Choroid plexus epithelial cell (primary cell): ENCODE data around the gene KIF3B.

Experiments
- DNase-seq: peaks from one replicate; pipeline ENCODE4 v3.0.0-alpha.2; 2010; ENCODE audit warnings: low read depth
- H3K4me3 ChIP-seq: 2 replicates; pipeline ENCODE4 v1.5.1; 2011; ENCODE audit warnings: low read depth, mild to moderate bottlenecking, control low read depth, low read length, moderate library complexity
- TF ChIP-seq, protein P1 (sequence below): conservative IDR thresholded peaks from 2 replicates; pipeline ENCODE4 v1.5.1; 2011; ENCODE audit warnings: low read depth, mild to moderate bottlenecking, control low read depth, inconsistent platforms, low read length, moderate library complexity

The KIF3B gene

DNA sequence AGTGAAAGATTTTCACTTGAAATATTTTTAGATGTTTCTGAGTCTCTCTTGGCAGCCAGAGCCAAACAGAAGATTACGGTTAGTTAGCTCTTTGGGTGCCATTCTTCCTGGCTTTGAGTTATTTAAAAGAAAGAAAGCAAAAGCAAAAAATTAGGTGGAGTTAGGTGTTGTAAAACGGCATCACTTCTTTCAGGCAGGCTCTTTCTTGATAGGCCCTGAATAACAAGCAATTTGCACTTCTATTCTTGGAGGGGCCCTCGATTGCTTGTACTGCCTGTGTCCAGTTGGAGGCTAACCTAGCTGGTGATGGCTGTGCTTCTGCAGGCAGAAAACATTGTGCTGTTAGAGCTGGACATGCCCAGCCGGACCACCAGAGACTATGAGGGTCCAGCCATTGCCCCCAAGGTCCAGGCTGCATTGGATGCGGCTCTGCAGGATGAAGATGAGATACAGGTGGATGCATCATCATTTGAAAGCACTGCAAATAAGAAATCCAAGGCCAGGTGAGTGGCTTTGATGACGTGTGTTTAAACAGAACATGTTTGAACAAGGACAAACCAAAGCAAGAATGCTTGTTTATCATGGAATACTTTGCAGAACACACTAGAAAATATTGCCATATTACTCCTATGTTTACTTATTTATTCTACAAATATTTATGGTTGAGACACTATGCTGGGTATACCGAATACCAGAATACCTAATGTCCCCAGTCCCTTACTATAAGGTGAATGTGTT is 52.5 kb downstream of the KIF3B start:
- H3K4me3 ChIP-seq, result no peak overlapping the region
- no peak for DNase-seq
- TF ChIP-seq, protein P1, sequence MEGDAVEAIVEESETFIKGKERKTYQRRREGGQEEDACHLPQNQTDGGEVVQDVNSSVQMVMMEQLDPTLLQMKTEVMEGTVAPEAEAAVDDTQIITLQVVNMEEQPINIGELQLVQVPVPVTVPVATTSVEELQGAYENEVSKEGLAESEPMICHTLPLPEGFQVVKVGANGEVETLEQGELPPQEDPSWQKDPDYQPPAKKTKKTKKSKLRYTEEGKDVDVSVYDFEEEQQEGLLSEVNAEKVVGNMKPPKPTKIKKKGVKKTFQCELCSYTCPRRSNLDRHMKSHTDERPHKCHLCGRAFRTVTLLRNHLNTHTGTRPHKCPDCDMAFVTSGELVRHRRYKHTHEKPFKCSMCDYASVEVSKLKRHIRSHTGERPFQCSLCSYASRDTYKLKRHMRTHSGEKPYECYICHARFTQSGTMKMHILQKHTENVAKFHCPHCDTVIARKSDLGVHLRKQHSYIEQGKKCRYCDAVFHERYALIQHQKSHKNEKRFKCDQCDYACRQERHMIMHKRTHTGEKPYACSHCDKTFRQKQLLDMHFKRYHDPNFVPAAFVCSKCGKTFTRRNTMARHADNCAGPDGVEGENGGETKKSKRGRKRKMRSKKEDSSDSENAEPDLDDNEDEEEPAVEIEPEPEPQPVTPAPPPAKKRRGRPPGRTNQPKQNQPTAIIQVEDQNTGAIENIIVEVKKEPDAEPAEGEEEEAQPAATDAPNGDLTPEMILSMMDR, result no peak

DNA sequence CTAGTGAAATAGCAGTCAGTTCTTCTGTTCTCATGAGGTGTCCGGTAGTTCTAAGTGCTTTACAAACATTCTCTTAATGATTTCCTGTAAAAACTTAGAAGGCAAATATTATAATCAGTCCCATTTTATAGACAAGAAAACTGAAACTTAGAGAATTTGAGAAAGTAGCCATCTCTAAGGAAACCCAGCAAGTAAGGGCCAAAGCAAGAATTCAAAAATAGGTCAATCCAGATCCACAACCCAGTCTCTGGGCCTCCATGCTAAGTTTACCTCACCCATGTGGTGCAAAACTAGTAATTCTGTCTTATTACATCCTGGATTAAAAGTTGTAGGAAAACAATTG is 53.1 kb downstream of the KIF3B start:
- no peak overlapping the region for H3K4me3 ChIP-seq
- TF ChIP-seq, protein P1, result no peak
- no peak for DNase-seq

- peak; percentile 52 for DNase-seq
- no peak overlapping the region for H3K4me3 ChIP-seq
- TF ChIP-seq, protein P1, result no peak
These were observed 55.2 kb downstream of the KIF3B start for GRCh38 chr20:32332614-32333013.

DNA sequence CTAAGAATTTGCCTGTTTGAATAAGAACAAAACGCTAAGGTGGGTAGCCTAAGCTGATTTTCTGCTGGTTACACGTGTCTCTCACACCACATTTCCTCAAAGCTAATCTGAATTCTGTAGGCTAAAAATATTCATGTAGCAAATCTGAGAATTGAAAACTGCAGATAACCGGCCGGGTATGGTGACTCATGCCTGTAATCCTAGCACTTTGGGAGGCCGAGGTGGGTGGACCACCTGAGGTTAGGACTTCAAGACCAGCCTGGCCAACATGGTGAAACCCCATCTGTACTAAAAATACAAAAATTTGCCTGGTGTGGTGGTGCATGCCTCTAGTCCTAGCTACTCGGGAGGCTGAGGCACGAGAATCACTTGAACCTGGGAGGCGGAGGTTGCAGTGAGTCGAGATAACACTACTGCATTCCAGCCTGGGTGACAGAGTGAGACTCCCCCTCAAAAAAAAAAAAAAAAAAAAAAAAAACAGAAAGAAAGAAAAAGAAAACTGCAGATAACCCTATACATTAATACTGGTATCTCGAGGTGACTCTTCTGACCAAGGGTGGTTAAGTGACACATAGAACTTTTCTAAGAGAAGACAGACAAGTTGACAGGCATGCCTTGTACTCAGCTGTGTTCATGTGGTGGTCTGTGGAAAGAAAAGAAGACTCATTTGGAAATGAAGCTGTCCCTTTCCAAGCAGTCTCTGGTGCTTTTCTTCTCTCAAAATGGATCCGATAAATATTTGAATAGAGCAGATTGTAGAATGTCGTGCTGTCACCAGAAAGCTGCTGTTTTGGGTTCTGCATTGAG is 55.9 kb downstream of the KIF3B start:
- no peak overlapping the region for H3K4me3 ChIP-seq
- TF ChIP-seq, protein P1, result no peak
- peak; percentile 39 for DNase-seq

DNA sequence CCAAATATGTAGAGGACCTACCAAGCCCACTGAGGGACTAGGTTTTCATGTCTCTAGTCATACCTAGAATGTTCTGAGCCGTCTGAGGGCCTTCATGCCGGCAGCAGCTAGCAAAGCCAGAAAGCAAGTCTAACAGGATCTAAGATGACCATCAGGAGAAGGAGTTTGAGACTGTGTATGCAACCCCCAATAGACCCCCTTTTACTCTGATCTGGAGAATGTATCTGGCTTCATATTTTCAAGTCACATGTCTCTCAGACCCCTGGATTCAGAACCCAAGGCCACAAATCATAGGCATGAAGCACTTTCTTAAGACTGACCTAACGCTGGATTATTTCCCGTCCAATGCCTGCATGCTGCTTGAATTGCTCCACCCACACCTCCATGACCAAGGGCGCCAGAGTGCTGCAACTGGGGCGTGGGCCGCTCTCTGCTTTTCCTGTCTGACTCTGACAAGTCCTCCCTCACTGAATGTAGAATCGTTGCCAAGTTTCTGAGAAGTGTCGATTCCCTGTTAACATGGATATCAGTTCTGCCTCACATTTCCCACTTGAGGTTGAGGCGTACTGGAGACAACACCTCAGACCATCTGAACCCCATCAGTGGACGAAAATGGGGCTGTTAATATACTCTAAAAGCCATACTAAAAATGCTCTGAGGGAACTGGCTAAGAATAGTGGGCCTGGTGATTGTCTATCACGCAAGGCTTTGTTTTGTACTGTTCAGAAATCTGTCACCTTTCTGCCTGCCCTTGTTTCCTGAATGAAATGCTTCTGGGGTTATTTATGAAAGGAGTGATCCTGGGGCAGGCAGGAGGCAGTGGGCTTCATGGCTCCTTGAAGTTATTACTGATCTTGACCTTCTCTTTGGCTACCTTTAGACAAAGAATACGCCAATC is 56.8 kb downstream of the KIF3B start:
- TF ChIP-seq, protein P1, result no peak

DNA sequence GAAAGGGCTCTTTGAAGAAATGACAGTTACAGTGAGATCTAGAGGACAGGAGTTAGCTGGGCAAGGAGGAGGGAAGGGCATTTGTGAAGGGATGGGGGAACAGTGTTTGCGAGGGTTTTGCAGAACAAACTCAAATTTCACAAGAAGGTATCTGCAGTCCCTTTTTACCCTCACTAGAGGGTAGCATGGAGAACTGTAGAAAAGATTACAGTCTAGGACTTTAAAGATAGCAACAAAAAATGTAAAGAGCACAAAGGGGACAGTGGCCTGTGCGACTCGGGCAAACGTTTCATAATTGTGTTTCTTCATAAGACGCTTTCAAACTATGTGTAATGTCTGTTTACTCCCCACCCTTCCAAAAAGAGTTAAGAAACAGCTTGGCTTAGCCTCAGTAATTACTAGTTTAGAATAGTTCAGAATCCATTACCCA is 59.5 kb downstream of the KIF3B start:
- TF ChIP-seq, protein P1, result peak; percentile 73
- H3K4me3 ChIP-seq, result no peak overlapping the region
- peak; percentile 69 for DNase-seq

More for the DNA sequence above, 56.8 kb downstream of the KIF3B start:
- no peak overlapping the region for H3K4me3 ChIP-seq
- DNase-seq, result peak; percentile 13
